Loucy (cell line): Measurements from ENCODE around the gene SLC46A3.

Experiments used
- H2AFZ ChIP-seq: fragments of 200-600 bp; sonication (generic); 2 replicates; pipeline ENCODE4 v1.6.0; 2016; ENCODE audit warnings: antibody characterized with exemption, mild to moderate bottlenecking, low read length, moderate library complexity
- H3F3A ChIP-seq: fragments of 200-600 bp; 2 replicates; pipeline ENCODE4 v1.6.0; 2016; ENCODE audit warnings: antibody characterized with exemption, low read depth, mild to moderate bottlenecking
- H3K27me3 ChIP-seq: fragments of 200-600 bp; sonication (generic); 2 replicates; pipeline ENCODE4 v1.6.1; 2014; ENCODE audit warnings: low read length, mild to moderate bottlenecking; ENCODE audit not compliant: insufficient read depth, poor library complexity, severe bottlenecking
- H3K36me3 ChIP-seq: fragments of 200-600 bp; sonication (generic); 2 replicates; pipeline ENCODE4 v1.6.1; 2016; ENCODE audit warnings: low read length; ENCODE audit not compliant: insufficient read depth
- H3K4me1 ChIP-seq: fragments of 200-600 bp; sonication (generic); 2 replicates; pipeline ENCODE4 v1.5.1; 2014; ENCODE audit warnings: low read length, mild to moderate bottlenecking; ENCODE audit not compliant: insufficient read depth, poor library complexity, severe bottlenecking
- H3K4me2 ChIP-seq: fragments of 200-600 bp; sonication (generic); 2 replicates; pipeline ENCODE4 v1.6.0; 2014; ENCODE audit warnings: antibody characterized with exemption, low read length, low read depth, mild to moderate bottlenecking; ENCODE audit not compliant: poor library complexity, severe bottlenecking
- H3K4me3 ChIP-seq: fragments of 200-600 bp; sonication (generic); 2 replicates; pipeline ENCODE4 v1.5.1; 2014; ENCODE audit warnings: low read length, mild to moderate bottlenecking, mixed read lengths; ENCODE audit not compliant: poor library complexity, severe bottlenecking
- H3K79me2 ChIP-seq: fragments of 200-600 bp; sonication (generic); 2 replicates; pipeline ENCODE4 v1.6.1; 2014; ENCODE audit warnings: low read length; ENCODE audit not compliant: insufficient read depth
- H3K9ac ChIP-seq: fragments of 200-600 bp; sonication (generic); 2 replicates; pipeline ENCODE4 v1.6.0; 2014; ENCODE audit warnings: mild to moderate bottlenecking, low read depth, low read length, moderate library complexity; ENCODE audit not compliant: poor library complexity, severe bottlenecking
- H3K9me2 ChIP-seq: fragments of 200-600 bp; sonication (generic); replicated peaks from 2 replicates; pipeline ENCODE4 v1.6.1; 2016; ENCODE audit warnings: low read depth, low read length, mixed read lengths
- H3K9me3 ChIP-seq: fragments of 200-600 bp; sonication (generic); 2 replicates; pipeline ENCODE4 v1.6.1; 2014; ENCODE audit warnings: mild to moderate bottlenecking, antibody characterized with exemption, low read length, low read depth; ENCODE audit not compliant: insufficient read depth
- H4K20me1 ChIP-seq: fragments of 200-600 bp; sonication (generic); 2 replicates; pipeline ENCODE4 v1.6.0; 2014; ENCODE audit warnings: antibody characterized with exemption, low read length, mild to moderate bottlenecking; ENCODE audit not compliant: insufficient read depth, poor library complexity, severe bottlenecking
- EZH2phosphoT487 ChIP-seq: fragments of 200-600 bp; IDR thresholded peaks from 2 replicates; pipeline ENCODE4 v1.6.1; 2018; ENCODE audit warnings: antibody characterized with exemption, mild to moderate bottlenecking, moderate library complexity, borderline replicate concordance
- TF ChIP-seq, protein P1 (sequence below): fragments of 200-600 bp; sonication (generic); conservative IDR thresholded peaks from 2 replicates; pipeline ENCODE4 v1.5.1; 2014; ENCODE audit warnings: mild to moderate bottlenecking, antibody characterized with exemption, low read length

SLC46A3 gene

DNA sequence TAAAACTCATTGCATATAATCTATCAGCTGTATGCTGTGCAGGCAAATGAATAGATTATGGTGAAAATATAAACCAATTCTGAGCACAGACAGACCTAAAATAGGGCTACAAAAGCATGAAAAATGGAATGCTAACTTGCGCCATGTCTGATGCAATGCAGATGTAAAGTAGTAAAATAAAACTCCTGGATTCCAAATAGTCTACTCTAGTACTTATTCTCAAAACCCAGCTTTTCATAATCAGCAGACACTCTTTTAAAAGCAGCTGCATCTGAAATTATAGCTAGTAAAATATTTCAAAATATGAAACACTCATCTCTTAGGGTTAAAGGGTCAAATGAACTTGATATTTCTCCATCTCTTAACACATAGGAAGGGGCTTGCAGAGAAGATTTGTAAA, 64.5 kb downstream of the SLC46A3 start:
- H3K9me3 ChIP-seq, result no peaks in the 10 kb centered on the region
- H3K4me1 ChIP-seq, result peaks cover 30% of the 10 kb centered on the region
- peaks cover 34% of the 10 kb centered on the region for H3K79me2 ChIP-seq
- H3F3A ChIP-seq, result no peaks in the 10 kb centered on the region
- no peaks in the 10 kb centered on the region for H3K9me2 ChIP-seq
- H3K4me2 ChIP-seq, result no peak overlapping the region
- H4K20me1 ChIP-seq, result peaks cover 10% of the 10 kb centered on the region
- H3K9ac ChIP-seq, result no peak overlapping the region
- no peaks in the 10 kb centered on the region for H3K36me3 ChIP-seq
- H3K4me3 ChIP-seq, result no peak overlapping the region
- TF ChIP-seq EZH2phosphoT487, result no peak
- TF ChIP-seq, protein P1, sequence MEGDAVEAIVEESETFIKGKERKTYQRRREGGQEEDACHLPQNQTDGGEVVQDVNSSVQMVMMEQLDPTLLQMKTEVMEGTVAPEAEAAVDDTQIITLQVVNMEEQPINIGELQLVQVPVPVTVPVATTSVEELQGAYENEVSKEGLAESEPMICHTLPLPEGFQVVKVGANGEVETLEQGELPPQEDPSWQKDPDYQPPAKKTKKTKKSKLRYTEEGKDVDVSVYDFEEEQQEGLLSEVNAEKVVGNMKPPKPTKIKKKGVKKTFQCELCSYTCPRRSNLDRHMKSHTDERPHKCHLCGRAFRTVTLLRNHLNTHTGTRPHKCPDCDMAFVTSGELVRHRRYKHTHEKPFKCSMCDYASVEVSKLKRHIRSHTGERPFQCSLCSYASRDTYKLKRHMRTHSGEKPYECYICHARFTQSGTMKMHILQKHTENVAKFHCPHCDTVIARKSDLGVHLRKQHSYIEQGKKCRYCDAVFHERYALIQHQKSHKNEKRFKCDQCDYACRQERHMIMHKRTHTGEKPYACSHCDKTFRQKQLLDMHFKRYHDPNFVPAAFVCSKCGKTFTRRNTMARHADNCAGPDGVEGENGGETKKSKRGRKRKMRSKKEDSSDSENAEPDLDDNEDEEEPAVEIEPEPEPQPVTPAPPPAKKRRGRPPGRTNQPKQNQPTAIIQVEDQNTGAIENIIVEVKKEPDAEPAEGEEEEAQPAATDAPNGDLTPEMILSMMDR, result no peak
- H3K27me3 ChIP-seq, result no peaks in the 10 kb centered on the region
- H2AFZ ChIP-seq, result no peak overlapping the region

DNA sequence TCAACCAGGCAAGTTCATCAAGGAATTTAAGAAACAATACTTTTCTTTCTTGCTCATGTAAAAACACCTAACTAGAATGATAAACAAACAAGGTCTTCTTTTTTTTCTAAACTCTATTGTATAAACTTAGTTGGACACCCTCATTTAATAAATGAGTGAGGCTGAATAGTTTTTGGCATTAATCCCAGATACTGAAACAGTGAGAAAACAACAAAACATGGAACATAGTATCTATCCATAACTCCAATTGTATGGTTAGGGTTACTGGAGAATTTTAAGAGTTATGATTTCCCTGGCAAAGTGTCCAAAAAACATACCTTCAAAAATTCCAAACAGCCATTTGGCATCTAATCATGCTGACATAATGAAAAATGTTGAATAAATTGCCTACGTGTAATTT, 65.7 kb downstream of the SLC46A3 start:
- no peaks in the 10 kb centered on the region for H3K9me2 ChIP-seq

DNA sequence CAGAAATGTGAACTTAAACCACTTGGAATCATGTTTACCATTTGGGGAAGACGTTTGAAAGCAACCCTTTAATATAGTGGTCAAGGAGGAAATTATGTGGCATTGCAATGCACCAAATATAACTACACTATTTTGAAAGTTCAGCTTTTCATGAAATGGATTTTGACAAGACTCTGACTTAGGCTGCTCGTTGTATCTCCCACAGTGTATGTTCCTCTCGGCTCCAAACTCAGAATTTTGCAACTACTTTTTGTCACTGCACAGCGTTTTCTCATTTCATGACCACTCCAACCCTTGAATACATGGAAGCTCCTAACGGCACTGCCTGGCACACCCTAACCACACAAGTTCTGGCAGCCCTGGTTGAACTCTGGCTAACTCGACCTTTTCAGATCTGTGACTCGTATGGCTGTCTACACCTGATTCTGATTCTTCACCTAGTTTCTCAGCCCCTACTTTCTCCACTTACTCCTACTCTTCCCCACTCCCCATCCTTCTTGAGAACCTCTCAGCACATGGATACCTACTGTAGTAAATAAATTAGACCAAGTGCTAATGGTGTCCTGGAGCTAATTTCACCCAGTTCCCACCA, 66.9 kb downstream of the SLC46A3 start:
- no peaks in the 10 kb centered on the region for H3K27me3 ChIP-seq
- no peak overlapping the region for H3K9ac ChIP-seq
- no peaks in the 10 kb centered on the region for H4K20me1 ChIP-seq
- H3K36me3 ChIP-seq, result no peaks in the 10 kb centered on the region
- H3K79me2 ChIP-seq, result peaks cover 11% of the 10 kb centered on the region
- TF ChIP-seq EZH2phosphoT487, result no peak
- TF ChIP-seq, protein P1, result no peak
- no peaks in the 10 kb centered on the region for H3K9me3 ChIP-seq
- no peak overlapping the region for H2AFZ ChIP-seq
- peaks cover 17% of the 10 kb centered on the region for H3K4me1 ChIP-seq
- H3K9me2 ChIP-seq, result no peaks in the 10 kb centered on the region
- no peak overlapping the region for H3K4me2 ChIP-seq
- no peak overlapping the region for H3K4me3 ChIP-seq
- H3F3A ChIP-seq, result no peaks in the 10 kb centered on the region

More for the DNA sequence above, 65.7 kb downstream of the SLC46A3 start:
- Histone ChIP-seq H3K79me2 (peaks cover 23% of the 10 kb centered on the region), H3K36me3 (no peaks in the 10 kb centered on the region), H3K4me2 (no peak overlapping the region), H3K4me3 (no peak overlapping the region), H3F3A (no peaks in the 10 kb centered on the region), H3K9me3 (no peaks in the 10 kb centered on the region), H3K4me1 (peaks cover 28% of the 10 kb centered on the region), H3K27me3 (no peaks in the 10 kb centered on the region), H3K9ac (no peak overlapping the region), H2AFZ (no peak overlapping the region), H4K20me1 (peaks cover 9% of the 10 kb centered on the region)
- TF ChIP-seq, protein P1, result no peak
- TF ChIP-seq EZH2phosphoT487, result no peak
